ENCODE results near the gene SLX9.
A peak's percentile ranks its signal among the peaks of the same experiment; 100 is the strongest.

The SLX9 gene

GRCh38 chr21:44917446-44918106, 22.3 kb upstream of the SLX9 start:
- Histone ChIP-seq H3K27ac (replicated peaks) (no peak overlapping the region), H3K4me3 (replicated peaks; ENCODE audit: insufficient read depth, low read length) (no peak overlapping the region), H3K27me3 (ENCODE audit: insufficient read depth, poor library complexity, severe bottlenecking) (no peaks in the 10 kb centered on the region)
- no peak for DNase-seq (ENCODE audit: low read depth in 1 of 2, low spot score in 1 of 2)
- TF ChIP-seq SPI1 (IDR thresholded peaks at IDR 0.05; ENCODE audit: borderline replicate concordance, low read depth) (no peak), REST (IDR thresholded peaks at IDR 0.05; ENCODE audit: insufficient replicate concordance, low read depth) (no peak), POLR2AphosphoS5 (IDR thresholded peaks at IDR 0.05; ENCODE audit: low read depth) (no peak), GABPA (IDR thresholded peaks at IDR 0.05; ENCODE audit: low read depth) (no peak), CTCF (IDR thresholded peaks at IDR 0.05; ENCODE audit: insufficient read depth, low read length) (no peak)

- no peak overlapping the region for H3K27ac ChIP-seq (replicated peaks)
- TF ChIP-seq CTCF (IDR thresholded peaks at IDR 0.05; ENCODE audit: insufficient read depth, low read length) (no peak), POLR2AphosphoS5 (IDR thresholded peaks at IDR 0.05; ENCODE audit: low read depth) (no peak), GABPA (IDR thresholded peaks at IDR 0.05; ENCODE audit: low read depth) (no peak), REST (IDR thresholded peaks at IDR 0.05; ENCODE audit: insufficient replicate concordance, low read depth) (no peak), SPI1 (IDR thresholded peaks at IDR 0.05; ENCODE audit: borderline replicate concordance, low read depth) (no peak)
- no peaks in the 10 kb centered on the region for H3K27me3 ChIP-seq (ENCODE audit: insufficient read depth, poor library complexity, severe bottlenecking)
- peak overlapping the region; percentile 81 for H3K4me3 ChIP-seq (replicated peaks; ENCODE audit: insufficient read depth, low read length)
- no peak for DNase-seq (ENCODE audit: low read depth in 1 of 2, low spot score in 1 of 2)
These were observed 21.7 kb upstream of the SLX9 start for GRCh38 chr21:44918107-44918470.

GRCh38 chr21:44918581-44919033, 21.2 kb upstream of the SLX9 start:
- no peaks in the 10 kb centered on the region for H3K27me3 ChIP-seq (ENCODE audit: insufficient read depth, poor library complexity, severe bottlenecking)
- peak overlapping the region; percentile 89 for H3K27ac ChIP-seq (replicated peaks)
- no peak for DNase-seq (ENCODE audit: low read depth in 1 of 2, low spot score in 1 of 2)
- peak overlapping the region; percentile 81 for H3K4me3 ChIP-seq (replicated peaks; ENCODE audit: insufficient read depth, low read length)
- TF ChIP-seq CTCF (IDR thresholded peaks at IDR 0.05; ENCODE audit: insufficient read depth, low read length) (no peak), POLR2AphosphoS5 (IDR thresholded peaks at IDR 0.05; ENCODE audit: low read depth) (no peak), REST (IDR thresholded peaks at IDR 0.05; ENCODE audit: insufficient replicate concordance, low read depth) (no peak), SPI1 (IDR thresholded peaks at IDR 0.05; ENCODE audit: borderline replicate concordance, low read depth) (no peak), GABPA (IDR thresholded peaks at IDR 0.05; ENCODE audit: low read depth) (no peak)

Measured in HL-60 (cell line).